ENCODE measurements around the gene MTG2.

- TF ChIP-seq, protein P1, sequence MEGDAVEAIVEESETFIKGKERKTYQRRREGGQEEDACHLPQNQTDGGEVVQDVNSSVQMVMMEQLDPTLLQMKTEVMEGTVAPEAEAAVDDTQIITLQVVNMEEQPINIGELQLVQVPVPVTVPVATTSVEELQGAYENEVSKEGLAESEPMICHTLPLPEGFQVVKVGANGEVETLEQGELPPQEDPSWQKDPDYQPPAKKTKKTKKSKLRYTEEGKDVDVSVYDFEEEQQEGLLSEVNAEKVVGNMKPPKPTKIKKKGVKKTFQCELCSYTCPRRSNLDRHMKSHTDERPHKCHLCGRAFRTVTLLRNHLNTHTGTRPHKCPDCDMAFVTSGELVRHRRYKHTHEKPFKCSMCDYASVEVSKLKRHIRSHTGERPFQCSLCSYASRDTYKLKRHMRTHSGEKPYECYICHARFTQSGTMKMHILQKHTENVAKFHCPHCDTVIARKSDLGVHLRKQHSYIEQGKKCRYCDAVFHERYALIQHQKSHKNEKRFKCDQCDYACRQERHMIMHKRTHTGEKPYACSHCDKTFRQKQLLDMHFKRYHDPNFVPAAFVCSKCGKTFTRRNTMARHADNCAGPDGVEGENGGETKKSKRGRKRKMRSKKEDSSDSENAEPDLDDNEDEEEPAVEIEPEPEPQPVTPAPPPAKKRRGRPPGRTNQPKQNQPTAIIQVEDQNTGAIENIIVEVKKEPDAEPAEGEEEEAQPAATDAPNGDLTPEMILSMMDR (IDR thresholded peaks at IDR 0.05): no peak
- no peak for TF ChIP-seq POLR2AphosphoS5 (IDR thresholded peaks at IDR 0.05)
- TF ChIP-seq POLR2A (IDR thresholded peaks at IDR 0.05): no peak
These were observed 6.0 kb upstream of the MTG2 start for GRCh38 chr20:62176866-62177265.
